Measurements from ENCODE around the gene TM4SF18.

Gene TM4SF18

DNA sequence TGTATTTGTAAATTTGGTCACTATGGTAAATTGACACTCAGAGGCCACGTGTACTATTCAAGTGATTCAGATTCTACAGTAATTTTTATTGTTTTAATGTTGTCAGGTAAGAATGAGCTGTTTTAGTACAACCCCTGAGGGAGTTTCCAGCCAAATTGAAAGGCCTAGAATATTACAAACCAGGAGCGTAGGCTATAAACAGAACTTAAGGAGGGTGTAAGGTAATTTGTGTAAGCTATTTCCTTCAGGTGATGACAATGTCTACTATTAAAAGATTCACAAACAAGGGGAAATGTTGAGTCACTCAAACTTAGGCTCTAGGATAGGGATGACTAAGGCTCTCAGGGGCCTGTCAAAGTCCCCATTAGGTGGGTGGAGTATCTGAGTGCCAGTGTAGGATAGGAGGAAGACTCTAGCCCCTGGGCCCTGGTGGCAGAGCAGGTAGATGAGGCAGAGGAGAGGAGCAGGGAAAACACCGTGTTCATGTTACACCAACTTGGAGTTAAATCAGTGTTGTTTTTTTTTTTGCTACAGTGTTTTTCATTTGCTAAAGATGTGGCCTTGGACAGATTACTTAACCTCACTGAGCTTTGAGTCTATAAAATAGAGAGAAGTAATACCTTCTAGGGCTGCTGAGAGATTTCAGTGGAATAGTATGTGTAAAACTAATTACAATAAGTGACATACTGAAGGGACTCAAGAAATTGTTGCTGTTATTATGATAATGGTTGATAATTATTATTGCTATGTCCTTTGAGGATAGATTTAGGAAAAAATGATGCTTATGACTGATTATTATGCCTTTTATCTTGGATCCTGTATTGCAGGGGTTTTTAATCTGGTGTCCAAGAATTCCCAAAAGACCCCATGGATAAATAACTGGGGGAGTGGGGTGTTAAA lies 33.8 kb upstream of the TM4SF18 start:
- WGBS (ENCODE audit: insufficient coverage, insufficient read length): no CpG with 5 or more reads among the region's 3 CpGs
- no peak overlapping the region for H3K27ac ChIP-seq (ENCODE audit: low read length)
- H3K4me1 ChIP-seq (ENCODE audit: control insufficient read depth, insufficient read depth, low read length): no peaks in the 10 kb centered on the region
- no peaks in the 10 kb centered on the region for H3K36me3 ChIP-seq (ENCODE audit: control insufficient read depth, insufficient read depth, low read length)
- no peak for DNase-seq (ENCODE audit: low read depth, low spot score)
- H3K27me3 ChIP-seq (ENCODE audit: control insufficient read depth, insufficient read depth, low read length): no peaks in the 10 kb centered on the region
- no peak overlapping the region for H3K4me3 ChIP-seq (ENCODE audit: low read length)
- no peaks in the 10 kb centered on the region for H3K9me3 ChIP-seq (ENCODE audit: control insufficient read depth, insufficient read depth, low read length)

DNA sequence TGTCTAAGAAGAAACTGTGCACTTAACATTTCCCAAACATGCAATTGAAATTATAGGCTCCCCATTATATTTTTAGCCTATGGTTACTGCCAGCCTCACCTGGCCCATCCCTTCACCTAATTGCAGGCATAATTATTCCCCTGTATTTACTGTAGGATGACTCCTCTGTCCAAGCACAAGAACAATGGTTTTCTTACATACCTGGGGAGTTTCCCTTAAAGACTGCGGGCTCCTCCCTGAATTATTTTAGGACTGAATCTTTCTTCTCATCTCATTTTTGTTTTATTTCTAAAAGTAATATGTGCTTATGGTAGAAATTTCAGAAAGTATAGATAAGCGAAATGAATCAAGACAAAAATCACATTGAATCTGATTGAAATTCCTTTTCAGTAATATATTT lies 32.6 kb upstream of the TM4SF18 start:
- H3K27me3 ChIP-seq (ENCODE audit: control insufficient read depth, insufficient read depth, low read length): no peaks in the 10 kb centered on the region
- H3K27ac ChIP-seq (ENCODE audit: low read length): no peak overlapping the region
- no peaks in the 10 kb centered on the region for H3K9me3 ChIP-seq (ENCODE audit: control insufficient read depth, insufficient read depth, low read length)
- H3K36me3 ChIP-seq (ENCODE audit: control insufficient read depth, insufficient read depth, low read length): no peaks in the 10 kb centered on the region
- DNase-seq (ENCODE audit: low read depth, low spot score): no peak
- no peak overlapping the region for H3K4me3 ChIP-seq (ENCODE audit: low read length)
- H3K4me1 ChIP-seq (ENCODE audit: control insufficient read depth, insufficient read depth, low read length): no peaks in the 10 kb centered on the region
- WGBS (ENCODE audit: insufficient coverage, insufficient read length): no CpG with 5 or more reads among the region's 2 CpGs

GRCh38 chr3:149364624-149365023 lies 31.2 kb upstream of the TM4SF18 start:
- WGBS (ENCODE audit: insufficient coverage, insufficient read length): no CpG with 5 or more reads among the region's 2 CpGs

DNA sequence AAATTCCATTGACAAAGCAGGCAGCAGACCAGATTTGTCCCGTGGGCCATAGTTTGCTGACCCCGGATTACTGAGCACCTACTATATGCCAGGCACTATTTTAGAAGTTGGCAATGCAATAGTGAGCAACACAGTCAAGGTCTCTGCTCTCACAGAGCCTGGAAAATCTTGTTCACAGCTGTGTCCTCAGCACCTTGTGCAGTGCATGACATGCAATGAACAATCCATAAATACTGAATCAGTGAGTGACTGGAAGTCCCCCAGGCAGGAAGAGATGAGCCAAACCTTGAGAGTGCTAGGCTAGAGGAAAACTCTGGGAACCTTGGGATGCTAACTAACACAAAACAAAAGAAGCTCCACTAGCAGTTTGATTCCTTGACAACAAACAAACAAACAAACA lies 29.6 kb upstream of the TM4SF18 start:
- no peaks in the 10 kb centered on the region for H3K9me3 ChIP-seq (ENCODE audit: control insufficient read depth, insufficient read depth, low read length)
- H3K27ac ChIP-seq (ENCODE audit: low read length): no peak overlapping the region
- H3K4me3 ChIP-seq (ENCODE audit: low read length): no peak overlapping the region
- H3K36me3 ChIP-seq (ENCODE audit: control insufficient read depth, insufficient read depth, low read length): no peaks in the 10 kb centered on the region
- no peak for DNase-seq (ENCODE audit: low read depth, low spot score)
- WGBS (ENCODE audit: insufficient coverage, insufficient read length): no CpG with 5 or more reads among the region's 2 CpGs
- no peaks in the 10 kb centered on the region for H3K4me1 ChIP-seq (ENCODE audit: control insufficient read depth, insufficient read depth, low read length)
- H3K27me3 ChIP-seq (ENCODE audit: control insufficient read depth, insufficient read depth, low read length): no peaks in the 10 kb centered on the region; the same call in 1 of the 2 replicates

More at GRCh38 chr3:149364624-149365023, 31.2 kb upstream of the TM4SF18 start:
- DNase-seq (ENCODE audit: low read depth, low spot score): no peak
- Histone ChIP-seq H3K36me3 (ENCODE audit: control insufficient read depth, insufficient read depth, low read length) (no peaks in the 10 kb centered on the region), H3K27ac (ENCODE audit: low read length) (no peak overlapping the region), H3K4me1 (ENCODE audit: control insufficient read depth, insufficient read depth, low read length) (no peaks in the 10 kb centered on the region), H3K4me3 (ENCODE audit: low read length) (no peak overlapping the region), H3K9me3 (ENCODE audit: control insufficient read depth, insufficient read depth, low read length) (no peaks in the 10 kb centered on the region), H3K27me3 (ENCODE audit: control insufficient read depth, insufficient read depth, low read length) (no peaks in the 10 kb centered on the region)

- no CpG with 5 or more reads among the region's 5 CpGs for WGBS (ENCODE audit: insufficient coverage, insufficient read length)
- no peak for DNase-seq (ENCODE audit: low read depth, low spot score)
- Histone ChIP-seq H3K27ac (ENCODE audit: low read length) (no peak overlapping the region), H3K36me3 (ENCODE audit: control insufficient read depth, insufficient read depth, low read length) (no peaks in the 10 kb centered on the region), H3K4me1 (ENCODE audit: control insufficient read depth, insufficient read depth, low read length) (no peaks in the 10 kb centered on the region), H3K9me3 (ENCODE audit: control insufficient read depth, insufficient read depth, low read length) (no peaks in the 10 kb centered on the region), H3K27me3 (ENCODE audit: control insufficient read depth, insufficient read depth, low read length) (no peaks in the 10 kb centered on the region; the same call in 1 of the 2 replicates), H3K4me3 (ENCODE audit: low read length) (no peak overlapping the region)
Measured at GRCh38 chr3:149362366-149362765, 28.9 kb upstream of the TM4SF18 start.

- WGBS (ENCODE audit: insufficient coverage, insufficient read length): no CpG with 5 or more reads among the region's 4 CpGs
- no peaks in the 10 kb centered on the region for H3K36me3 ChIP-seq (ENCODE audit: control insufficient read depth, insufficient read depth, low read length)
- H3K27me3 ChIP-seq (ENCODE audit: control insufficient read depth, insufficient read depth, low read length): no peaks in the 10 kb centered on the region; the same call in 1 of the 2 replicates
- H3K9me3 ChIP-seq (ENCODE audit: control insufficient read depth, insufficient read depth, low read length): no peaks in the 10 kb centered on the region
- DNase-seq (ENCODE audit: low read depth, low spot score): no peak
- no peak overlapping the region for H3K4me3 ChIP-seq (ENCODE audit: low read length)
- H3K27ac ChIP-seq (ENCODE audit: low read length): no peak overlapping the region
- no peaks in the 10 kb centered on the region for H3K4me1 ChIP-seq (ENCODE audit: control insufficient read depth, insufficient read depth, low read length)
Measured at GRCh38 chr3:149356630-149357029, 23.2 kb upstream of the TM4SF18 start.

GRCh38 chr3:149356044-149356592 lies 22.7 kb upstream of the TM4SF18 start:
- Histone ChIP-seq H3K4me1 (ENCODE audit: control insufficient read depth, insufficient read depth, low read length) (no peaks in the 10 kb centered on the region), H3K4me3 (ENCODE audit: low read length) (no peak overlapping the region), H3K9me3 (ENCODE audit: control insufficient read depth, insufficient read depth, low read length) (no peaks in the 10 kb centered on the region), H3K36me3 (ENCODE audit: control insufficient read depth, insufficient read depth, low read length) (no peaks in the 10 kb centered on the region), H3K27ac (ENCODE audit: low read length) (no peak overlapping the region), H3K27me3 (ENCODE audit: control insufficient read depth, insufficient read depth, low read length) (no peaks in the 10 kb centered on the region; the same call in 1 of the 2 replicates)
- DNase-seq (ENCODE audit: low read depth, low spot score): no peak
- WGBS (ENCODE audit: insufficient coverage, insufficient read length): no CpG with 5 or more reads among the region's 6 CpGs

DNA sequence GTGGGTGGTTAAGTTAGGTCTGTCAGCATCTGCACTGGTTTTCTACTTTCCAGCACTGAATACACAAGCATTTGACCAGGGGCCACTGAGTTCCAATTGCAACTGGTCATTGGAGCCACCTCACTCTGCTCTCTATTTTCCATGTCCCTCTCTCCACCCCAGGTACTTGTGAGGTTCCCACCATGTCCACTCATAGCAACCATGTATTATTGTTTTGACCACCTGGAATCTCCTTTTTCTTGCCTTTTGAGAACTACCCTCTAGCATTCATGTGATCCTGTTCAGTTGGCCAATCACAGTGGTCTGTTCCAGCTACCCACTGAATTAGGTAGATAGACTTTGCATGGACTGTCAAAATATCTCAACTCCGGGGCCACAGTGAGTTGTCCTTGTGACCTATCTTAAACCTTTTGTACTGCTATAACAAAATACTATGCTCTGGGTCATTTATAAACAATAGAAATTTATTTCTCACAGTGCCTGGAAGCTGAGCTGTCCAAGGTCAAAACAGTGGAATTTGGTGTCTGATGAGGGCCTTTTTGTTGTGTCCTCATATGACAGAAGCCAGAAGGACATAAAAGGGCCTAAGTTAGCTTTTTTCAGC lies 20.2 kb upstream of the TM4SF18 start:
- H3K4me3 ChIP-seq (ENCODE audit: low read length): no peak overlapping the region
- H3K27me3 ChIP-seq (ENCODE audit: control insufficient read depth, insufficient read depth, low read length): no peaks in the 10 kb centered on the region
- no CpG with 5 or more reads among the region's 1 CpG for WGBS (ENCODE audit: insufficient coverage, insufficient read length)
- no peaks in the 10 kb centered on the region for H3K9me3 ChIP-seq (ENCODE audit: control insufficient read depth, insufficient read depth, low read length)
- no peak for DNase-seq (ENCODE audit: low read depth, low spot score)
- H3K27ac ChIP-seq (ENCODE audit: low read length): no peak overlapping the region
- no peaks in the 10 kb centered on the region for H3K4me1 ChIP-seq (ENCODE audit: control insufficient read depth, insufficient read depth, low read length)
- no peaks in the 10 kb centered on the region for H3K36me3 ChIP-seq (ENCODE audit: control insufficient read depth, insufficient read depth, low read length)

GRCh38 chr3:149352556-149352955 lies 19.1 kb upstream of the TM4SF18 start:
- no peaks in the 10 kb centered on the region for H3K4me1 ChIP-seq (ENCODE audit: control insufficient read depth, insufficient read depth, low read length)
- H3K27ac ChIP-seq (ENCODE audit: low read length): no peak overlapping the region
- no CpG with 5 or more reads among the region's 7 CpGs for WGBS (ENCODE audit: insufficient coverage, insufficient read length)
- H3K9me3 ChIP-seq (ENCODE audit: control insufficient read depth, insufficient read depth, low read length): no peaks in the 10 kb centered on the region
- H3K36me3 ChIP-seq (ENCODE audit: control insufficient read depth, insufficient read depth, low read length): no peaks in the 10 kb centered on the region
- H3K27me3 ChIP-seq (ENCODE audit: control insufficient read depth, insufficient read depth, low read length): no peaks in the 10 kb centered on the region
- DNase-seq (ENCODE audit: low read depth, low spot score): peak; percentile 84
- H3K4me3 ChIP-seq (ENCODE audit: low read length): no peak overlapping the region

DNA sequence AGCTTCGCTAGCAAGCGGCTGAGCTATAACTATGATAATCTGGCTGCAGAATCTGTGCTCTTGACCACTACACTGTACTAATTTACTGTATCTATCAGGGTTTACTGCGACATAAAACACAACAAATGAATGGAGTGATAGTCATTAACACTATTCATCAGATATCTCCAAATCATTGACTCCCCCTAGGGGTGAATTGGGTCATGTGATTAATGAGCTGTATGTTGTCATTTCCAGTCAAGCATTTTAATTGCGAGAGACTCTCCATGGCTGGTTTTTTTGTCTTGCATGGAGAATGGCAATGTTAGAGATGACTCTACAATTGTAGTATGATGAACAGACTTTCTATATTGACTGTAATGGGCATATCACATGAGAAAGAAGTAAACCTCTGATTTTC lies 10.5 kb upstream of the TM4SF18 start:
- no CpG with 5 or more reads among the region's 4 CpGs for WGBS (ENCODE audit: insufficient coverage, insufficient read length)
- no peak for DNase-seq (ENCODE audit: low read depth, low spot score)
- Histone ChIP-seq H3K9me3 (ENCODE audit: control insufficient read depth, insufficient read depth, low read length) (no peaks in the 10 kb centered on the region), H3K4me1 (ENCODE audit: control insufficient read depth, insufficient read depth, low read length) (no peaks in the 10 kb centered on the region), H3K36me3 (ENCODE audit: control insufficient read depth, insufficient read depth, low read length) (no peaks in the 10 kb centered on the region), H3K27ac (ENCODE audit: low read length) (no peak overlapping the region), H3K27me3 (ENCODE audit: control insufficient read depth, insufficient read depth, low read length) (no peaks in the 10 kb centered on the region), H3K4me3 (ENCODE audit: low read length) (no peak overlapping the region)
